T47D (cell line): Measurements from ENCODE around the gene FBXO39.
"Not testable (repeated sequence)": the region's sequence is repeated elsewhere in the genome, so short reads cannot be mapped to it uniquely, and the experiment has no call there.

Experiments used
- DNase-seq, 2 experiments: peaks; one replicate each; pipeline versions ENCODE4 v3.0.0 to v3.0.0-alpha.2; 2011 to 2012; ENCODE audit warnings: low read depth in 1 of 2, low spot score in 1 of 2
- JUND ChIP-seq: IDR thresholded peaks from 2 replicates; pipeline ENCODE4 v1.6.1; 2012; ENCODE audit warnings: low read depth
- in situ Hi-C: cut with HindIII; loops from 2 replicates; pipeline ENCODE4 v1.10.0; 2016; ENCODE audit warnings: low sequenced_read_pairs, low pct_unique_long_range_greater_than_20kb

FBXO39 gene

DNA sequence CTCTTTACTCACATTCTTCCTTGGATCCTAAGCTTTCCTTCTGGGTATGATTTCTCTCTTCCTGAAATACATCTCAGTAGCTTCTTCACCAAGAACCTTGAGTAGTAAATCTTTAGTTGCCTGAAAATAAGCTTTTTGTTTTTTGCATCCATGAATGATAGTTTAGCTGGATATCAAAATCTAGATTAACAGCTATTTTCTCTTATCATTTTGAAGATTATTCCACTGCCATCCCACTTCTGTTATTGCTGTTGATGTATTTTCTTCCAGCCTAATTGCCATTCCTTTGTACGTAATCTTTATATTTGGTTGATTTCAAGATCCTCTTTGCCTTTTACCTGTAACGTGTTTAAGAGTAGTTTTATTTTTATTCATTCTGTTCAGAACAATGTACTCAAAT, 7.6 kb upstream of the FBXO39 start:
- in situ Hi-C loops: no loop called here
- TF ChIP-seq JUND: no peak
- DNase-seq: no peak

DNA sequence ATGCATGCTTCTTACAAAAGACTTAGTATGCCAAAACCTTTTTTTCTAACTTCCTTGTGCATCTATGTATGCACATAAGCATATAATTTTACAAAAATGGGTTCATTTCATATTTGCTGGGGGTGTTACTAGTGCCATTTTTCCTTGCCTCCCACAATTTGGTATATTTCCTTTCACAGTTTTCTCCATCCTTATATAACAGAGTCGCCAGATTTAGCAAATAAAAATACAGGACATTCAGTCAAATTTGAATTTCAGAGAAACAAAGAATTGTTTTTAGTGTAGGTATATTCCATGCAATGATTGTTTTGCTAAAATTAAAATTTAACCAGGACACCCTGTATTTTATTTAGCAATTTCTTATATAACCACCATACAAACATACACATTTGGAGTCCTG, 4.0 kb upstream of the FBXO39 start:
- TF ChIP-seq JUND: no peak
- in situ Hi-C loops: no loop called here
- DNase-seq: no peak

DNA sequence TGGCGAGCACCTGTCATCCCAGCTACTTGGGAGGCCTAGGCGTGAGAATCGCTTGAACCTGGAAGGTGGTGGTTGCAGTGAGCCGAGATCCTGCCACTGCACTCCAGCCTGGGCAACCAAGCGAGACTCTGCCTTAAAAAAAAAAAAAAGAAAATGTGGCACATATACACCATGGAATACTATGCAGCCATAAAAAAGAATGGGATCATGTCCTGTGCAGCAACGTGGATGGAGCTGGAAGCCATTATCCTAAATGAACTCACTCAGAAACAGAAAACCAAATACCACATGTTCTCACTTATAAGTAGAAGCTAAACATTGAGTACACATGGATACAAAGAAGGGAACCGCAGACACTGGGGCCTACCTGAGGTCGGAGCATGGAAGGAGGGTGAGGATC, 1.1 kb upstream of the FBXO39 start:
- in situ Hi-C loops, DNase-seq: not testable (repeated sequence)

DNA sequence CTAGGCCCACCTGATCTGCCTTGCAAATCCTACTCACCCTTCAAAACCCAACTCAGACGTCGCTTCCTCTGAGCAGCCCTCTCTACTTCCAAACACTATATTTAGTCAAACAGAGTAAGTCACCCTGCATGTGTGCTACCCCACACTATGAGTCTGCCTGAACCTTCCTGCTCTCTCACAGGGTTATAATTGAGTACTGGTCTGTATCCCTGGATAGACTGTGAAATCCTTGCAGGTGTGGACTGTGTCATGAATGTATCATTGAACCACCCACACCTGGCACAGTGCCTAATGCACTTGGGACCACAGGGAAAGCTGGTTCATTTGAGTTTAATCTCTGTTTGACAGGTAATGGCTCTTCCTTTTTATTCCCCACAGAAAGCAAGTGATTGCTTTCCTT, 3.4 kb downstream of the FBXO39 start:
- in situ Hi-C loops: no loop called here
- DNase-seq: no peak
- TF ChIP-seq JUND: no peak

DNA sequence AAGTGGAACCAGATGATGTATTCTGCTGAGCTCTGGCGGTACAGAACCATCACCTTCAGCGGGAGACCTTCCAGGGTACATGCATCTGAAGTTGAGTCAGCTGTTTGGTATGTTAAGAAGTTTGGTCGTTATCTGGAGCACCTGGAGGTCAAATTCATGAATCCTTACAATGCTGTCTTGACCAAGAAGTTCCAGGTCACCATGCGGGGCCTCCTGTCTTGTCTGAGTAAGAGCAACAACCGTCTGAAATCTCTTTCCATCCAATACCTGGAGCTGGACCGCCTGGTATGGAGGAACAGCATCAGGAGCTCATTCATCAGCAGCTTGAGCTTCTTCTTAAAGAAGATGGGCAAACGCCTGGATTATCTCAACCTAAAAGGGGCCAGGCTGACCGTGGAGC, 4.0 kb downstream of the FBXO39 start:
- no peak for TF ChIP-seq JUND
- in situ Hi-C loops: no loop called here
- DNase-seq: no peak

DNA sequence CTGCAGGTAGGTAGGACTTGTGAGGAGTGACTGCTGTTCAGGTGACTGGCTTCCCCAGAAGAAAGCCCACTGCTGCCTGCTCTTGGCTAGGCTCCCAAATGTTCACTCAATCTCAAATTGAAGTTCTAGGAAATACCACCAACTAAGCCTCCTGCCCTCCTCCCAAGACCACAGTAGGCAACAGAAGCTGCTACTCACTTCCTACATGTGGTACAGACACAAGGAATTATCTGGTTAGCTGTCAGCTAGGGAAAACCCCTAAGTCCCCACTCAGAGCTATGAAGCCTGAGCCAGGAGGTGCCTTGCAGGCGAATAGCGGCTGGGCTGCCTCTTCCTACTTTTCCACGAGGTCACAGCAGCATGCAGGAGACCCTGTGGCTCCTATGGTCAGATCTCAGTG, 4.9 kb downstream of the FBXO39 start:
- in situ Hi-C loops: no loop called here
- TF ChIP-seq JUND: no peak
- DNase-seq: no peak

DNA sequence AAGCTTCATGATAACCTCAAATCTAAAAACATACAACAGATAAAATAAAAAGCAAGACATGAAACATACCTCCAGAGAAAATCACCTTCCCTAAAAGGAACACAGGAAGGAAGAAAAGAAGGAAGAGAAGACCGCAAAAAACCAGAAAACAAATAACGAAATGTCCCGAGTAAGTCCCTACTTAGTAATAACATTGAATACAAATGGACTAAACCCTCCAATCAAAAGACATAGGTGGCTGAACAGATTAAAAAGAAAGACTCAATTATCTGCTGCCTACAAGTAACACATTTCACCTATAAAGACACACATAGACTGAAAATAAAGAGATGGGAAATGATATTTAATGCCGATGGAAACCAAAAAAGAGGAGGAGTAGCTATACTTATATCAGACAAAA, 6.2 kb downstream of the FBXO39 start:
- no peak for TF ChIP-seq JUND
- DNase-seq: no peak
- in situ Hi-C loops: no loop called here

DNA sequence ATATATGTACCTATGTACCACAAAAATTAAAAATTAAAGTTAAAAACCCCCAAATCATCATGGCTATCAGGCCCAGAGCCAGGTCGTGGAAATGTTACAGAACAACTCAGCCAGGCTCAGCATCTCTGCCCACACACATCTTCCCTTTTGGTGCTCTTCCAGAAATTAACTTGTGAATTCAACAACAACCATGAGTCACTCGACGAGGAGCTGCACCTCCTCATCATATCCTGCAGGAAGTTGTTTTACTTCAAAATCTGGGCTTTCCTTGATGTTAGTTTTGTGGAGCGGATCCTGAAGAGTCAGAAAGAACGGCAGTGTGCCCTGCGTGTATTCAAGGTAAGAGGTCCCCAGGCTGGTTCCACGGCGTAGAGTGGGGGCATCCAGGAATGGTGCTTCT, 10.6 kb downstream of the FBXO39 start:
- in situ Hi-C loops: no loop called here
- no peak for TF ChIP-seq JUND
- no peak for DNase-seq

DNA sequence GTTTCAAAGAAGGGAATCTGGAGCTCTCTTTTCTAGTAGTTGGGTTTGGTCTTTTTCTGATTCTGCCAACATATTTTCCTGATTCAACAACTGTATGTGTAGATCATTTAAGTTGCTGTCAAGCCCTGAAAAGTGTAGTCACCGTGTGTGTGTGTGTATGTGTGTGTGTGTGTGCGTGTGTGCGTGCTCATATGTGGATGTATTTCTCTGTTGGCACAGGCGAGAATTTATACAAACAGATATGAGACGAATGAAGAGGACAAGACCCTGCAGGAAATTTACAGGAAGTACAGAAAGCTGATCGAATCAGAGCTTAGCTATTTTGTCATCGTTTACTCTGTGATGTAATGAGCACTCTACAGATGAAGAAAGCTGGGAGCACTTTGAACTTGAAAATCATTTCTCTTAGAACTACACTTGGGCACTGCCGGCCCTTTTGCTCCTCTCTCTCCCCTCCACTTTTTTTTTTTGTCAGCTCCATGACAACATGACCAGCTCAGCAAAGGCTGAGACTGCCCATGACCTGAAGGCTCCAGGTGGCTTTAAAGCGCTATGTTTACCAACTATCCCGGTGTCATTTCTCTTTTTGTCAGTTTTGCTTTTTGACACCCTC, 11.2 kb downstream of the FBXO39 start:
- DNase-seq: no peak
- no peak for TF ChIP-seq JUND
- in situ Hi-C loops: no loop called here

DNA sequence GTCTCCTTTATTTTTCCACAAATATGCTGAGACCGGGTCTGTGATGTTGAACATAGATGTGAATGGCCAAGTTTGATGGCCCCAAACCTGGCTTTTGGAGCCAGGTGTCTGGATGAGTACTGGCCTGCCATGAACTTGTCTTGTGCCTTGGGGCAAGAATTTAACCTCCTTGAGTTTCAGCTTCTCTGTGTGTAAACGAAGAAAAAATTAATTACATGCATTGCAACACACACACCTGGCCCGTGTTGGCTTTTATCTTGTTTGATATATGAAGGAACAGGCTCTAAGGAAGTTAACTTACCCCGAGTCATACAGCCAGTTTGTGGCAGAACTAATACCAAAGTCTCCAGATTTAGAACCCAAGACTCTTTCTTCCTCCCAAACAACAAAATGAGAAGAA, 13.1 kb downstream of the FBXO39 start:
- in situ Hi-C loops: no loop called here
- no peak for TF ChIP-seq JUND
- DNase-seq: peak in 1 of 2 experiments; percentile 19

DNA sequence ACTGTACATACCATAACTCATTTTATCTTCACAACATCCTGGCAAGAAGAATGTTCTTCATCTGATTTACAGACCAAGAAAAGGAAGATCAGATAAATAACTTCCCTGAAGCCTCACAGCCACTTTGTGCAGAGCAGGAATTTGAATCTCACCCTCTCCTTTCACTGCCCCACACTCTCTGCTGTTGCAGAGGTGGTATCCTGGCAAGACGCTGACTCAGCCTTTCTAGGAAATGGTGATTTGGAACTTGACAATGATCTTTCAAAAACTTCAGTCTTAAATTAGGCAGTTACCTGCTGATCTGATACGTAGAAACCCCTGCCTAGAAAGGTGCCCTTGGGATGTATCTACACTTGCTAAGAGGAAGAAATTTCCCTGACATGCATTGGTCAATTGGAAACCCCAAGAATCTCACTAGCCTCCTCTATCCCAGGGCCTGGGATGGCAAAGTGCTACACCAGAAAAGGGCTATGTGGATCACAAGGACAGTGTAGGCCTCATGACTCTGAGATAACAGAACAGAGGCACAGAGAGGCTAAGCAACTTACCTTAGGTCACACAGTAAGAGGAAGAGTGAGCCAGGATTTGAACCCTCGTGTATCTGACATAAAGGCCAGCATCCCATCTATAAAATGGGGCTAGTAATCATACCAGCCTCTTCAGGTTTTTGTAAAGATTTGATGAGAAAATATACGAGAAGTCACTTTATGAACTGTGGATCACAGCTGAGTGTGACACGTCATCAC, 17.9 kb downstream of the FBXO39 start:
- no peak for TF ChIP-seq JUND
- no peak for DNase-seq
- in situ Hi-C loops: no loop called here

DNA sequence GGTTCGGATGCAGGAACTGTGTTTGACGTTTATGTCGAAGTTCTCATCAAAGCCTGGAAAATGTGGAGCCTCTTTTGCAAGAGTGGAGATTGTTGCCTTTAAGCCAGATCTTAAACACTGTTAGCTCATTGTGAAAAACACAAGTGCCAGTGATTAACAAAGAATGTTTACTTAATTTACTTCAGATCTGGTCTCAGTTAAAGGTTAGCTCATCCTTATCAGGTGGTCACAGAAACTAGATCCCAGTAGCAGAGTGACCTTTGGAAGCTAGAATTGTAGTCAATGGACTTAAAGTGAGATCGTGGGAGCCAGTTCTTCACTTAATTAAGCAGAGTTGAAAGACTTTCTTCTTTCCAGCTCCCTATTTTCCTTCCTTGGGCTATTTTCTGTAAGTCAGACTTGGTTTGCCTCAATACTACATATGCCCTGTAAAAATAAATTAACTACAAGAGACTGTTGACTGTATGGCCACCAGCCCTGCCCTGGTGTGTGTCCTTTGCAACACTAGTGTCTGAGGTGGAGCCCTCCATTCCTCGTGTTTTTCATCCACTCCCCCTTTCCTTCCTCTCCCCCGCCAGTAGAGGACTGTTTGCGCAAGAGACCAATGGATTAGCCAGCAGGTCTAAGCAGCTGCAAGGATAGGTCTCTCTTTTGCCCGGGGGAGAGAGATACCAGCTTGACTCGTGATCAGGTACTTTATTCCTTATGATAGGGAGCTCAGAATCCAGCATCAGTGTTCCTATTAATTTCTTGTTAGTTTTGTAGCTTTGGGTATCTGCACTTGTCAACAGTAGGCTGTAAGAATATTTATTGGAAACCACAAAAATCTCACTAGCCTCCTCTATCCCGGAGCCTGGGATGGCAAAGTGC, 20.2 kb downstream of the FBXO39 start:
- no peak for TF ChIP-seq JUND
- in situ Hi-C loops: no loop called here
- DNase-seq: no peak

DNA sequence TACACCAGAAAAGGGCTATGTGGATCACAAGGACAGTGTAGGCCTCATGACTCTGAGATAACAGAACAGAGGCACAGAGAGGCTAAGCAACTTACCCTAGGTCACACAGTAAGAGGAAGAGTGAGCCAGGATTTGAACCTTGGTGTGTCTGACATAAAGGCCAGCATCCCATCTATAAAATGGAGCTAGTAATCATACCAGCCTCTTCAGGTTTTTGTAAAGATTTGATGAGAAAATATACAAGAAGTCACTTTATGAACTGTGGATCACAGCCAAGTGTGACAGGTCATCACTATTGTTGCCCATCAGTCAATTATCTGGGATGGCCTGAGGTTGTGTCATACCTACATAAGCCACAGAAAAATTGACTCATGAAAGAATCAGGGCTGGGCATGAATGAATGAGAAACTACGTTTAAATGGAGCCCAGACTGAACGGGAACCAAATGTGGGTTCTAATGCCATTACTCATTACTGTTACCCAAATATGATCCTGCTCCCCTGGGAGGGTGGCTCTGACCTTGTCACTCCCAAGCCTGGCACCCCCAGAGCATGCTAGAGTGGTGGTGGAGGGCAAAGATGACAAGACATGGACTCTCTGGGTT, 21.0 kb downstream of the FBXO39 start:
- in situ Hi-C loops: no loop called here
- no peak for DNase-seq
- no peak for TF ChIP-seq JUND
